K562 (cell line): ENCODE measurements around the gene RHBDL3. TPM values are rescaled to one million over a fixed set of nuclear protein-coding genes. Genes with fewer than 3 reads are reported as not detected.

Experiments used
- CBX3 ChIP-seq, 2 experiments: IDR thresholded peaks; 1 replicate in 1 of 2; 2 replicates in 1 of 2; pipeline ENCODE4 v1.6.1; 2012; ENCODE audit warnings: inconsistent platforms in 2 of 2, low read length in 2 of 2, borderline replicate concordance in 1 of 2, control low read depth in 1 of 2
- CTBP1 ChIP-seq: fragments of 450-650 bp; IDR thresholded peaks from 2 replicates; pipeline ENCODE4 v1.6.1; 2016; ENCODE audit warnings: borderline replicate concordance
- GTF2A2 ChIP-seq: IDR thresholded peaks from 2 replicates; pipeline ENCODE4 v1.6.1; 2016; ENCODE audit warnings: mild to moderate bottlenecking, missing genetic modification characterization, missing compliant biosample characterization
- KDM1A ChIP-seq, 2 experiments: fragments of 450-650 bp; IDR thresholded peaks; 2 replicates each; pipeline ENCODE4 v1.6.1; 2016; ENCODE audit warnings: mild to moderate bottlenecking in 2 of 2
- MLLT1 ChIP-seq, 2 experiments: fragments of 450-650 bp; IDR thresholded peaks; 2 replicates each; pipeline ENCODE4 v1.6.1; 2016
- NFE2 ChIP-seq: IDR thresholded peaks from 2 replicates; pipeline ENCODE4 v1.6.1; 2014; ENCODE audit warnings: antibody characterized with exemption, low read depth
- PCBP2 ChIP-seq: fragments of 200-400 bp; formaldehyde crosslinking; IDR thresholded peaks from 2 replicates; pipeline ENCODE4 v1.6.1; 2018; ENCODE audit warnings: low read length, low read depth, mild to moderate bottlenecking, moderate library complexity; ENCODE audit not compliant: poor library complexity, severe bottlenecking
- PYGO2 ChIP-seq: fragments of 450-650 bp; IDR thresholded peaks from 2 replicates; pipeline ENCODE4 v1.6.1; 2016; ENCODE audit warnings: mild to moderate bottlenecking, missing genetic modification characterization, moderate library complexity, missing compliant biosample characterization
- RBM22 ChIP-seq: fragments of 200-400 bp; formaldehyde crosslinking; IDR thresholded peaks from 2 replicates; pipeline ENCODE4 v1.6.1; 2018; ENCODE audit warnings: low read length, low read depth; ENCODE audit not compliant: poor library complexity, severe bottlenecking
- SMARCB1 ChIP-seq: IDR thresholded peaks from 2 replicates; pipeline ENCODE4 v1.6.1; 2011; ENCODE audit warnings: improper control_type of control experiment, low read depth; ENCODE audit not compliant: insufficient read length
- TCFL5 ChIP-seq: fragments of 250-450 bp; sonication (Bioruptor Pico); conservative IDR thresholded peaks from 2 replicates; pipeline ENCODE4 v1.6.1; 2021; ENCODE audit warnings: mild to moderate bottlenecking, moderate library complexity, matching md5 sums
- USF1 ChIP-seq: sonication (generic); formaldehyde crosslinking; IDR thresholded peaks from 2 replicates; pipeline ENCODE4 v1.9.0; 2022; ENCODE audit warnings: mild to moderate bottlenecking, missing genetic modification reagents
- ZBTB1 ChIP-seq: sonication (generic); formaldehyde crosslinking; IDR thresholded peaks from 2 replicates; pipeline ENCODE4 v1.8.1; 2023; ENCODE audit warnings: missing genetic modification reagents, low read depth, mild to moderate bottlenecking, borderline replicate concordance
- polyA plus RNA-seq, 8 experiments: library from polyadenylated mRNA; depleted of rRNA in 4 of 8; stranded (reverse) in 5 of 8; unstranded in 3 of 8; fragments of >200 nt; fragmentation: Nextera tagmentation in 2 of 8; fragmentation: Illumina TruSeq in 1 of 8; extraction: Ambion mirVana in 2 of 8; extraction: Trizol in 1 of 8; gene quantifications; 2 replicates each; pipeline versions ENCODE4 v1.2.1 to v1.2.3, GENCODE V29; 2011 to 2014; ENCODE audit warnings: inconsistent platforms in 1 of 8, missing spikeins in 1 of 8
- total RNA-seq, 7 experiments: library from RNA; depleted of rRNA in 6 of 7; stranded (reverse); fragments of >200 nt in 6 of 7; fragmentation: Illumina TruSeq in 2 of 7; extraction: Trizol in 2 of 7; gene quantifications; 2 replicates each; pipeline versions ENCODE4 v1.2.1 to v1.2.3, GENCODE V29; 2011 to 2021; ENCODE audit warnings: low replicate concordance in 1 of 7
- TF ChIP-seq, protein P1 (sequence below): fragments of 450-650 bp; IDR thresholded peaks from 2 replicates; pipeline ENCODE4 v1.6.1; 2017; ENCODE audit warnings: antibody characterized with exemption
- TF ChIP-seq, protein P2 (sequence below), 3 experiments: fragments of 200-800 bp in 1 of 3; sonication (Bioruptor generic) in 1 of 3; sonication (generic) in 1 of 3; formaldehyde crosslinking in 1 of 3; IDR thresholded peaks; 2 replicates each; pipeline versions ENCODE4 v1.6.1 to v1.8.0; 2016 to 2022; ENCODE audit warnings: mild to moderate bottlenecking in 2 of 3, missing compliant biosample characterization in 2 of 3, missing genetic modification characterization in 2 of 3, missing genetic modification reagents in 1 of 3

Gene RHBDL3
- total and polyA plus RNA-seq, 9 of the 15 experiments (the other 6 are each of a cell fraction or from before 2014, with no cell fraction given), result 0.06 to 0.31 (median 0.09) TPM; not detected in 4

DNA sequence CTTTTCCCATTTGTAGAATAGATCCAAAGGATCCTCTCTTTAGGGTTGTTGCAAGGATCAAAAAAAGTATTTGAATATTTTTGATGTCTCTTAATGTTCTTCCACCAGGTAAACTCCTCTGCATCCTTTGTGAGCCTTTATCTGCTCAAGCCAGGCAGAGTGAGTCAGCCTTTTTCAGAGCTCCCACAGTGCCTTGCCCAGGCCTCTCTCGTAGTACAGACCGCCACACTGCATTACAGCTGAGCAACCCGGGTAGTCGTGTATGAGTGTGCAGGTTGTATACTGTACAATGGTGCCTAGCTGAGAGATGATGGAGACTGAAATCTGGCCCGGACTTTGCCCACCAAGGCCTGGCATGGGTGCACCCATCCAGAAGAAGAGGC is 20.9 kb downstream of the RHBDL3 start (continued):
- TF ChIP-seq USF1 (CRISPR knock-in tag) (no peak), CBX3 (IDR thresholded peaks at IDR 0.05; ENCODE audit: borderline replicate concordance in 1 of 2, low read length in 2 of 2) (peak in 1 of 2 experiments; percentile 53; a peak in 1 of 3 replicates), ZBTB1 (CRISPR knock-in tag) (no peak), KDM1A (IDR thresholded peaks at IDR 0.05) (peak; percentile 35 to 36; a peak in 2 of 4 replicates), PCBP2 (no peak), RBM22 (no peak), MLLT1 (IDR thresholded peaks at IDR 0.05) (no peak), CTBP1 (peak; percentile 91), NFE2 (peak; percentile 99), PYGO2 (tag) (no peak), GTF2A2 (tag) (no peak), SMARCB1 (peak; percentile 15), TCFL5 (CRISPR knock-in tag) (no peak)
- TF ChIP-seq, protein P1, sequence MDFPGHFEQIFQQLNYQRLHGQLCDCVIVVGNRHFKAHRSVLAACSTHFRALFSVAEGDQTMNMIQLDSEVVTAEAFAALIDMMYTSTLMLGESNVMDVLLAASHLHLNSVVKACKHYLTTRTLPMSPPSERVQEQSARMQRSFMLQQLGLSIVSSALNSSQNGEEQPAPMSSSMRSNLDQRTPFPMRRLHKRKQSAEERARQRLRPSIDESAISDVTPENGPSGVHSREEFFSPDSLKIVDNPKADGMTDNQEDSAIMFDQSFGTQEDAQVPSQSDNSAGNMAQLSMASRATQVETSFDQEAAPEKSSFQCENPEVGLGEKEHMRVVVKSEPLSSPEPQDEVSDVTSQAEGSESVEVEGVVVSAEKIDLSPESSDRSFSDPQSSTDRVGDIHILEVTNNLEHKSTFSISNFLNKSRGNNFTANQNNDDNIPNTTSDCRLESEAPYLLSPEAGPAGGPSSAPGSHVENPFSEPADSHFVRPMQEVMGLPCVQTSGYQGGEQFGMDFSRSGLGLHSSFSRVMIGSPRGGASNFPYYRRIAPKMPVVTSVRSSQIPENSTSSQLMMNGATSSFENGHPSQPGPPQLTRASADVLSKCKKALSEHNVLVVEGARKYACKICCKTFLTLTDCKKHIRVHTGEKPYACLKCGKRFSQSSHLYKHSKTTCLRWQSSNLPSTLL, result no peak
- TF ChIP-seq, protein P2, sequence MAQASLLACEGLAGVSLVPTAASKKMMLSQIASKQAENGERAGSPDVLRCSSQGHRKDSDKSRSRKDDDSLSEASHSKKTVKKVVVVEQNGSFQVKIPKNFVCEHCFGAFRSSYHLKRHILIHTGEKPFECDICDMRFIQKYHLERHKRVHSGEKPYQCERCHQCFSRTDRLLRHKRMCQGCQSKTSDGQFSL (CRISPR knock-in tag; IDR thresholded peaks at IDR 0.05), result no peak
- TF ChIP-seq, protein P2 (tag; IDR thresholded peaks at IDR 0.05), result no peak
